HG03196 (cell line): ENCODE data around the gene PLEKHA1.

Experiments used
- ATAC-seq: cut with Tn5 transposase; IDR thresholded peaks from one replicate; pipeline ENCODE4 v1.9.1; 2021; ENCODE audit not compliant: unreplicated experiment

Gene PLEKHA1

GRCh38 chr10:122375679-122376160 lies 1.2 kb downstream of the PLEKHA1 start:
- no peak for ATAC-seq

GRCh38 chr10:122376364-122376961 lies 2.0 kb downstream of the PLEKHA1 start:
- ATAC-seq, result no peak

GRCh38 chr10:122379041-122379440 lies 4.5 kb downstream of the PLEKHA1 start:
- no peak for ATAC-seq

GRCh38 chr10:122379537-122379936 lies 5.0 kb downstream of the PLEKHA1 start:
- ATAC-seq, result no peak

- ATAC-seq, result no peak
Measured at GRCh38 chr10:122380703-122381102, 6.2 kb downstream of the PLEKHA1 start.

- no peak for ATAC-seq
Measured at GRCh38 chr10:122381680-122382079, 7.2 kb downstream of the PLEKHA1 start.

- ATAC-seq, result no peak
Measured at GRCh38 chr10:122386514-122386913, 12.0 kb downstream of the PLEKHA1 start.

- ATAC-seq, result no peak
Measured at GRCh38 chr10:122387572-122387971, 13.1 kb downstream of the PLEKHA1 start.

GRCh38 chr10:122388287-122388997 lies 13.9 kb downstream of the PLEKHA1 start:
- ATAC-seq, result no peak

- no peak for ATAC-seq
Measured at GRCh38 chr10:122390271-122390670, 15.8 kb downstream of the PLEKHA1 start.

- no peak for ATAC-seq
Measured at GRCh38 chr10:122390679-122391078, 16.2 kb downstream of the PLEKHA1 start.

GRCh38 chr10:122391875-122392274 lies 17.4 kb downstream of the PLEKHA1 start:
- no peak for ATAC-seq

- no peak for ATAC-seq
Measured at GRCh38 chr10:122392835-122393234, 18.3 kb downstream of the PLEKHA1 start.

- no peak for ATAC-seq
Measured at GRCh38 chr10:122393288-122393687, 18.8 kb downstream of the PLEKHA1 start.

GRCh38 chr10:122402548-122403131 lies 28.1 kb downstream of the PLEKHA1 start:
- ATAC-seq, result no peak

- ATAC-seq, result no peak
Measured at GRCh38 chr10:122404576-122404975, 30.1 kb downstream of the PLEKHA1 start.

- ATAC-seq, result no peak
Measured at GRCh38 chr10:122407375-122408125, 33.0 kb downstream of the PLEKHA1 start.

GRCh38 chr10:122413327-122413726 lies 38.8 kb downstream of the PLEKHA1 start:
- ATAC-seq, result no peak

- no peak for ATAC-seq
Measured at GRCh38 chr10:122417667-122418066, 43.2 kb downstream of the PLEKHA1 start.

GRCh38 chr10:122419016-122419415 lies 44.5 kb downstream of the PLEKHA1 start:
- ATAC-seq, result no peak

- no peak for ATAC-seq
Measured at GRCh38 chr10:122419876-122420623, 45.5 kb downstream of the PLEKHA1 start.
